ENCODE results near the gene XRCC4.

DNA sequence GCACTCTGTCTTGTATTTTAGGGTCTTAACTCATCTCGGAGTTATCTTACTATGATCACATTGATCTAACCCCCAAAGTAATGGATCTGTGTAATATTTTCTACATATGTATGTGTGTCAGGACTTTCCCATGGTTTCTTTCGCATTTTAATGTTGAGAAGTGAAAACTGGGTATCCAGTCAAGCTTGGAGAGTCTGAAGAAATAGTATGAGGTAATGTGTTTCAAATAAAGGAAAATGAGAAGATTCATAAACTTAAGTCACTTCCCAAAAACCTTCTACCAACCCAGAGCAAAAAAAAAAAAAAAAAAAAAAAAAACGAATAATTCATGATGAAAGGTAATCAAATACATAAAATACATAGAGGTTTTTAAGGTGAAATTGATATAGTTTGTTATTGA is 206.4 kb downstream of the XRCC4 start:
- no peak for TF ChIP-seq ATF3 (IDR thresholded peaks at IDR 0.05; ENCODE audit: insufficient read depth, low read depth, low read length)
- no peak for TF ChIP-seq CHD2 (IDR thresholded peaks at IDR 0.05; ENCODE audit: low read length)
- no peak for TF ChIP-seq BACH1 (IDR thresholded peaks at IDR 0.05; ENCODE audit: low read length)
- TF ChIP-seq KDM4A (IDR thresholded peaks at IDR 0.05; ENCODE audit: low read depth, low read length, severe bottlenecking): no peak
- TF ChIP-seq USF2 (IDR thresholded peaks at IDR 0.05; ENCODE audit: low read length): no peak
